ENCODE data around the gene BRI3.

DNA sequence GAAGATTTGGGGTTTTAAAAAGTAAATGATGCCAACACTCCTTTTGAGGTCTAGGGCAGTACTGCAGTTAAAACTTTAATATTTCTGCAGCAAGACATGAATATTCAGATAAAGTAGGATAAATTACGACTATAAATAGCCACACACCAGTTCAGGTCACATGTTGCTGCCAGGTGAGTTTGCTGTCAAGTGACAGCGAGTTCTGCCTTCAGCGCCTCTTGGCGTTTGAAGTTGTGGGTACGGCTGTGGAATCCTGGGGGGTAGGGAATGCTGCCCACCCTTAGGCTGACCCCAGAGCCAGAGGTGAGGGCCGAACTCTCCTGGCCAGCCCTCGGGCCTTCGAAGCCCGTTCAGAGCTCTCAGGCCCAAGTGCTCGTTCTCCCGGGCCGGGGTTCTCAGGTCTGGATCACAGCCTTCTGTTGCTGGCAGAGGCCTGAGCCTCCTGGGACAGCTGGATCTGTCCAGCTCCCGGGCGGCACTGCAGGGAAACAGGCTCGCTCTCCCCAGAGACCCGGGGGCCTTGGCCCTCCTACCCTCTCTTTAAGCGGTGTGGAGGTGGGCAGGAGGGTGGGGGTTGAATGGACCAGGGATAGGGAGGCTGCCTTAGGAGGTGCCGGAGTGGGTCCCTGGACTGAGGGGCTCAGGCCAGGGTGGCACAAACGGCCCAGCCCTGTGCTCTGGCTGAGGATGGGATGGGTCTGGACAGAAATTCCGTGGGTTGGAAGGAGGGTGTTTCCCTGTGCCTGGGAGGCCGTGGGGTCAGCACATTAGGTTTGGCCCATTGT lies 5.4 kb downstream of the BRI3 start:
- TF ChIP-seq, protein P1, sequence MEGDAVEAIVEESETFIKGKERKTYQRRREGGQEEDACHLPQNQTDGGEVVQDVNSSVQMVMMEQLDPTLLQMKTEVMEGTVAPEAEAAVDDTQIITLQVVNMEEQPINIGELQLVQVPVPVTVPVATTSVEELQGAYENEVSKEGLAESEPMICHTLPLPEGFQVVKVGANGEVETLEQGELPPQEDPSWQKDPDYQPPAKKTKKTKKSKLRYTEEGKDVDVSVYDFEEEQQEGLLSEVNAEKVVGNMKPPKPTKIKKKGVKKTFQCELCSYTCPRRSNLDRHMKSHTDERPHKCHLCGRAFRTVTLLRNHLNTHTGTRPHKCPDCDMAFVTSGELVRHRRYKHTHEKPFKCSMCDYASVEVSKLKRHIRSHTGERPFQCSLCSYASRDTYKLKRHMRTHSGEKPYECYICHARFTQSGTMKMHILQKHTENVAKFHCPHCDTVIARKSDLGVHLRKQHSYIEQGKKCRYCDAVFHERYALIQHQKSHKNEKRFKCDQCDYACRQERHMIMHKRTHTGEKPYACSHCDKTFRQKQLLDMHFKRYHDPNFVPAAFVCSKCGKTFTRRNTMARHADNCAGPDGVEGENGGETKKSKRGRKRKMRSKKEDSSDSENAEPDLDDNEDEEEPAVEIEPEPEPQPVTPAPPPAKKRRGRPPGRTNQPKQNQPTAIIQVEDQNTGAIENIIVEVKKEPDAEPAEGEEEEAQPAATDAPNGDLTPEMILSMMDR (IDR thresholded peaks at IDR 0.05) = no peak
- no peak for TF ChIP-seq POLR2A (IDR thresholded peaks at IDR 0.05)
